ENCODE measurements around the gene MUC4.

- TF ChIP-seq, protein P1, sequence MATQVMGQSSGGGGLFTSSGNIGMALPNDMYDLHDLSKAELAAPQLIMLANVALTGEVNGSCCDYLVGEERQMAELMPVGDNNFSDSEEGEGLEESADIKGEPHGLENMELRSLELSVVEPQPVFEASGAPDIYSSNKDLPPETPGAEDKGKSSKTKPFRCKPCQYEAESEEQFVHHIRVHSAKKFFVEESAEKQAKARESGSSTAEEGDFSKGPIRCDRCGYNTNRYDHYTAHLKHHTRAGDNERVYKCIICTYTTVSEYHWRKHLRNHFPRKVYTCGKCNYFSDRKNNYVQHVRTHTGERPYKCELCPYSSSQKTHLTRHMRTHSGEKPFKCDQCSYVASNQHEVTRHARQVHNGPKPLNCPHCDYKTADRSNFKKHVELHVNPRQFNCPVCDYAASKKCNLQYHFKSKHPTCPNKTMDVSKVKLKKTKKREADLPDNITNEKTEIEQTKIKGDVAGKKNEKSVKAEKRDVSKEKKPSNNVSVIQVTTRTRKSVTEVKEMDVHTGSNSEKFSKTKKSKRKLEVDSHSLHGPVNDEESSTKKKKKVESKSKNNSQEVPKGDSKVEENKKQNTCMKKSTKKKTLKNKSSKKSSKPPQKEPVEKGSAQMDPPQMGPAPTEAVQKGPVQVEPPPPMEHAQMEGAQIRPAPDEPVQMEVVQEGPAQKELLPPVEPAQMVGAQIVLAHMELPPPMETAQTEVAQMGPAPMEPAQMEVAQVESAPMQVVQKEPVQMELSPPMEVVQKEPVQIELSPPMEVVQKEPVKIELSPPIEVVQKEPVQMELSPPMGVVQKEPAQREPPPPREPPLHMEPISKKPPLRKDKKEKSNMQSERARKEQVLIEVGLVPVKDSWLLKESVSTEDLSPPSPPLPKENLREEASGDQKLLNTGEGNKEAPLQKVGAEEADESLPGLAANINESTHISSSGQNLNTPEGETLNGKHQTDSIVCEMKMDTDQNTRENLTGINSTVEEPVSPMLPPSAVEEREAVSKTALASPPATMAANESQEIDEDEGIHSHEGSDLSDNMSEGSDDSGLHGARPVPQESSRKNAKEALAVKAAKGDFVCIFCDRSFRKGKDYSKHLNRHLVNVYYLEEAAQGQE (IDR thresholded peaks at IDR 0.05; ENCODE audit: insufficient read depth in 1 of 2, low read depth in 2 of 2, low read length in 1 of 2), result no peak
- no peak for TF ChIP-seq CTCF (IDR thresholded peaks at IDR 0.05)
- no peak for TF ChIP-seq POLR2AphosphoS5 (IDR thresholded peaks at IDR 0.05; ENCODE audit: low read depth, low read length)
- no peak for TF ChIP-seq TCF7L2 (IDR thresholded peaks at IDR 0.05; ENCODE audit: low read depth, low read length)
- TF ChIP-seq SIN3A (IDR thresholded peaks at IDR 0.05; ENCODE audit: borderline replicate concordance, insufficient read depth, low read depth, low read length), result no peak
These were observed 97.2 kb downstream of the MUC4 start for GRCh38 chr3:195714380-195715011.
